Measurements from ENCODE around the gene GRID1.
"Not testable (repeated sequence)": the region's sequence is repeated elsewhere in the genome, so short reads cannot be mapped to it uniquely, and the experiment has no call there.

GRID1 gene

GRCh38 chr10:86254081-86254480, 112.5 kb downstream of the GRID1 start:
- DNase-seq (ENCODE audit: low read depth in 2 of 2), result no peak

GRCh38 chr10:86253091-86254072, 113.2 kb downstream of the GRID1 start:
- DNase-seq (ENCODE audit: low read depth in 2 of 2), result no peak

- DNase-seq (ENCODE audit: low read depth in 2 of 2), result no peak
These were observed 114.0 kb downstream of the GRID1 start for GRCh38 chr10:86252556-86252955.

GRCh38 chr10:86252079-86252478, 114.5 kb downstream of the GRID1 start:
- no peak for DNase-seq (ENCODE audit: low read depth in 2 of 2)

- no peak for DNase-seq (ENCODE audit: low read depth in 2 of 2)
These were observed 115.2 kb downstream of the GRID1 start for GRCh38 chr10:86251426-86251825.

GRCh38 chr10:86250399-86250798, 116.2 kb downstream of the GRID1 start:
- no peak for DNase-seq (ENCODE audit: low read depth in 2 of 2)

GRCh38 chr10:86249794-86250193, 116.8 kb downstream of the GRID1 start:
- no peak for DNase-seq (ENCODE audit: low read depth in 2 of 2)

- no peak for DNase-seq (ENCODE audit: low read depth in 2 of 2)
These were observed 118.5 kb downstream of the GRID1 start for GRCh38 chr10:86248062-86248461.

- no peak for DNase-seq (ENCODE audit: low read depth in 2 of 2)
These were observed 119.0 kb downstream of the GRID1 start for GRCh38 chr10:86247588-86247987.

GRCh38 chr10:86247073-86247472, 119.5 kb downstream of the GRID1 start:
- no peak for DNase-seq (ENCODE audit: low read depth in 2 of 2)

GRCh38 chr10:86246279-86246940, 120.2 kb downstream of the GRID1 start:
- no peak for DNase-seq (ENCODE audit: low read depth in 2 of 2)

GRCh38 chr10:86245015-86245394, 121.6 kb downstream of the GRID1 start:
- DNase-seq (ENCODE audit: low read depth in 2 of 2), result no peak

- no peak for DNase-seq (ENCODE audit: low read depth in 2 of 2)
These were observed 122.1 kb downstream of the GRID1 start for GRCh38 chr10:86244297-86245014.

GRCh38 chr10:86243651-86244155, 122.9 kb downstream of the GRID1 start:
- DNase-seq (ENCODE audit: low read depth in 2 of 2), result no peak

GRCh38 chr10:86242761-86243160, 123.8 kb downstream of the GRID1 start:
- no peak for DNase-seq (ENCODE audit: low read depth in 2 of 2)

- not testable (repeated sequence) for DNase-seq (ENCODE audit: low read depth in 2 of 2)
These were observed 128.5 kb downstream of the GRID1 start for GRCh38 chr10:86238089-86238488.

GRCh38 chr10:86234541-86235270, 131.9 kb downstream of the GRID1 start:
- DNase-seq (ENCODE audit: low read depth in 2 of 2), result no peak

- DNase-seq (ENCODE audit: low read depth in 2 of 2), result no peak
These were observed 132.5 kb downstream of the GRID1 start for GRCh38 chr10:86234107-86234506.

- no peak for DNase-seq (ENCODE audit: low read depth in 2 of 2)
These were observed 133.5 kb downstream of the GRID1 start for GRCh38 chr10:86233131-86233530.

GRCh38 chr10:86232644-86233043, 134.0 kb downstream of the GRID1 start:
- DNase-seq (ENCODE audit: low read depth in 2 of 2), result no peak

GRCh38 chr10:86231796-86232560, 134.6 kb downstream of the GRID1 start:
- DNase-seq (ENCODE audit: low read depth in 2 of 2), result no peak

All from activated CD8-positive, alpha-beta memory T cell treated with anti-CD3 and anti-CD28 coated beads for 4 hours (primary cell).